A172 (cell line): ENCODE data around the gene SPOP. TPM values are rescaled to one million over a fixed set of nuclear protein-coding genes. Genes with fewer than 3 reads are reported as not detected.
"Not testable (repeated sequence)": the region's sequence is repeated elsewhere in the genome, so short reads cannot be mapped to it uniquely, and the experiment has no call there.

Source experiments
- DNase-seq: peaks from one replicate; pipeline ENCODE4 v3.0.0-alpha.2; 2015; ENCODE audit warnings: low spot score
- total RNA-seq: library from RNA; depleted of rRNA; stranded (reverse); fragments of >200 nt; shearing (Covaris generic); gene quantifications from 2 replicates; pipeline ENCODE4 v1.2.3, GENCODE V29; 2014; rRNA removed

The SPOP gene
- 36.3 and 43.9 TPM in 2 replicates for total RNA-seq

DNA sequence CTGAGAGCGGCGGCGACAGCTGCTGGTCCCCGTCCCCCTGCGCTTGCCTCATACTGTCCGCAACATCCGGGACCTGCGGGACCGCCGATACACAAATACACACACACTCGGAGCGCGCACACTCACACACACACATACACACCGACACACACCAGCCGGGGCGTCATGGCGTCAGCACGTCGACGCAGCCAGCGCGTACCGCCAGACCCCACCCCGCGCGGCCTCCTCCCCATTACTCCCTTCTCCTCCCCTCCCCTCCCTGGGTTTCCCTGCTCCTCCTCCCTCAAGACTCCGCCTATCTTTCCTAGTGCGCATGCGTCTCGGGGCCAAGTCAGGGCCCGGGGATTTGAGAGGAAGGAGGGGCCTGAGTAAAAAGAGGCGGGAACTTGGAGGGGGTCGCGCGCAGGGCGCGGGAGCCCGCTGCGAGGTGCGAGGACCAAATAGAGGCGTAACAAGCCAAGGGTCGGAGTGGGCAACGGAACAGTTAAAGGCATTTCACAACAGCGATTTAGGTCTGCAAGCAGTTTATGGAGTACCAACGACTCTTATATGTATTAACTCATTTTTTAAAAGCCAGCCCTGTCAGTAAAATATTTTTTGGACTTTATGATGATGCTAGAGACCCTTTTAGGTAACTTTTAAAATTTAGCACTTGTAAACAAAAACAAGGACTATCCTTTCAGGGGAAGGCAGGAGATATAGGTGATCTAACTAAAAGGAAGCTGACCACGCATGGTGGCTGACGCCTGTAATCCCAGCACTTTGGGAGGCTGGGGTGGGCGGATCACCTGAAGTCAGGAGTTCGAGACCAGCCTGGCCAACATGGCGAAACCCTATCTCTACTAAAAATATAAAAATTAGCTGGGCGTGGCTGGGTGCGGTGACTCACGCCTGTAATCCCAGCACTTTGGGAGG lies at the start of gene SPOP:
Gene SPOP, minus strand, starts transcription at position 165 of the 915 bp plus-strand sequence. CDS start 55,287 bp downstream, outside the sequence.
- DNase-seq, result peak; percentile 98

DNA sequence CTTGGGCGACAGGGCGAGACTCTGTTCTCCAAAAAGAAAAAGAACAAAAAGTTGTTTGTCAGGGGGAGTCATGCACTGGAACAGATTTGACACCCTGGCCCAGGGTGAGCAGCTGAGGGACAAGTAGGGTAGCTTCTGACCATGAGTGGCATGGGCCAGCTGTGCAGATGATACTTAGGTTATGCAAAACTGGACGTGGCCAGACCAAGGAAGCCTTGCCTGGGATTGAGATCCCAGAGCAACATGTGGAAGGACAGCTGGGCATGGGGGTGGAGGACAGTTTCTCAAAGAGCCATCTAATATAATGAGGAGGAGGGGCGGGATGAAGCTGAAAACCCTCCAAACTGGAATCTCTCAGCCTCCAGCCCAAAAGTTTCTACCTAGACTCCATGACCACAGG lies 49.5 kb upstream of the SPOP start:
- no peak for DNase-seq

DNA sequence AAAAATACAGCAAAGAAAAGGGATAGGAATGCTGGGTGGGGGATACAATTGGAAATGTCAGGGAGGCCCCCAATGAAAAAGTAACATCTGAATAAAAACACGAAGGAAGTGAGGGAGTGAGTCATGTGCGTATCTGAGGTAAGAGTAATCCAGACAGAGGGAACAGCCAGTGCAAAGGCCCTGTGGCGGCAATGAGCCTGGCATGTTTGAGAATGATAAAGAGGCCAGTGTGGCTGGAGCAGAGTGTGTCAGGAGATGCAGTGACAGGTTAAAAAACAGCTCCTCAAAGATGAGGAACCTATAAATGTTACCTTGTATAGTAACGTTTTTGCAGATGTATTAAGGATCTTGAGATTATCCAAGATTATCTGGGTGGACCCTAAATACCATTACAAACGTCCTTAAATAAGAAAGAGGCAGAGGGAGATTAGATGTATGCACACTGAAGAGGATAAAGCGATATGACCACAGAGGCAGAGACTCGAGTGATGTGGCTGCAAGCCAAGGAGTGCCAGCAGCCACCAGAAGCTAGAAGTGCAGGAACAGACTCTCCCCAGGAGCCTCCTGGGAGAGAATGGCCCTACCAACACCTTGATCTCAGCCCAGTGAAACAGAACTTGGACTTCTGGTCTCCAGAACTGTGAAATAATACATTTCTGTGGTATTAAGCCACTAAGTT lies 47.7 kb upstream of the SPOP start:
- no peak for DNase-seq

DNA sequence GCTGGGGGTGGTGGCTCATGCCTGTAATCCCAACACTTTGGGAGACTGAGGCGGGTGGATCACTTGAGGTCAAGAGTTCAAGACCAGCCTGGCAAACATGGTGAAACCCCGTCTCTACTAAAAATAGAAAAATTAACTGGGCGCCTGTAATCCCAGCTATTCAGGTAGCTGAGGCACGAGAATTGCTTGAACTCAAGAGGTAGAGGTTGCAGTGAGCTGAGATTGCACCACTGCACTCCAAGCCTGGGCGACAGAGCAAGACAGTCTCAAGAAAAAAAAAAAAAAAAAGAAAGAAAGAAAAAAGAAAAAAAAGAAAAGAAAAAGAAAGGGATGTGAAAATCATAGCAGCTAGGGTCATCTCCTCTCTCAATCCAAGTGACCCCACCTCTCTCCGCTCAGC lies 46.7 kb upstream of the SPOP start:
- not testable (repeated sequence) for DNase-seq

DNA sequence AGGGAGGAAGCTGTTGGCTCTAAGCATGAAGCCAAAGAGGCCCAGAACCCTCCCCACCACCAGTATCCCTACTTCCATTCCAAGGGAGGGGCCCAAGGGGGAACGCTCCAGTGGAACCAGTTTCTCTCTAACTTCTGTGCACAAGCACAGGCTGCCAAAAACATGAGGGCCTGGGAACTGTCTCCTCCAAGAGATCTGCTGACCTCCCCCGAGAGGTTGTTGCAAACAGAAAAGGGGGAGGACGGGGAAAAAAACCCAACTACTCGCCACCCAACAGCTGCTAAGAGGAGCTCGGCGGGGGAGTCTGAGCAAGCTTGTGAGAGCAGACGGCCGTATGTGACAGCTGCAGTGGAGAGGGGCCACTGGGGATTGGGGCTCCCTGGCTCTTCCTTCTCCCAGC lies 45.5 kb upstream of the SPOP start:
- DNase-seq, result no peak

DNA sequence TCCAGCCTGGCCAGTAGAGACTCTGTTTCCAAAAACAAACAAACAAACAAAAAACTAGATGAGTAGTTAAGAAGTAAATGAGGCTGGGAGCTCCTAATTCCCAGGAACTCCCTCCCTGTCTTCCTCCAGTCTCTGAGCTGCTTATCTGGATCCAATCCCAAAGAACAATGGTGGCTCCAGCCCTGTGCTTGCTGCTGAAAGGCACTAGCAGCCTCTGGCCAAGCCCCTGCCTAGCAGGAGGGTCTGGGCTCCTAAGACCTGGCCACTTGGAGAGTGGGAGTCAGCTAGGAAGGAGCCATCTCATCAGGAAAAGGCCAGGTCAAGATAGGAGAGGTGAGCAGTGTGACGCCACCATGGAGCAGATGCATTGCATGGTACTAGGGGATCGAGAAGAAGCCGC lies 44.2 kb upstream of the SPOP start:
- DNase-seq, result no peak

DNA sequence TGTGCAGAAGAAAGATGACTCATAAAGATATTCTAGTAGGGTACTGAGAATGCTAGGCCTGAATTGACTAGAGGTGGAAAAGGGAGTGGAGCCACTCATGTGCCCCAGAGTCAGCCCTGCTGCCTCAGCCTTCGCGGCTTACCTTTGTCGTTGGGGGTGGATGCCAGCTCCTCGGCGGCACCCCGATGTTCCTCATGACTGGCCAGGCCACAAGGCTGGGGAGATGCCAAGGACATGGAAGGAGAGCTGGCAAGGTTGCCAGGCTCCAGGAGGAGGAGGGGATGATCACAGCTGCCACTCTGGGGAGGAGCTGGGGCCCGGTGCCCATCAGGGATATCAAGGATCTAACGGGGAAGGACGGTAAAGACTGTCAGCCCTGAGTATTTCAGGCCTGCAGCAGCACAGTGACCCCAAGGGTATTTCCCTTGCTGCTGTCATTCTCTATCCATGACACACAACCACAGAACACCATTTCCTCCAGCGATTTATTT lies 39.5 kb upstream of the SPOP start:
- DNase-seq, result no peak

DNA sequence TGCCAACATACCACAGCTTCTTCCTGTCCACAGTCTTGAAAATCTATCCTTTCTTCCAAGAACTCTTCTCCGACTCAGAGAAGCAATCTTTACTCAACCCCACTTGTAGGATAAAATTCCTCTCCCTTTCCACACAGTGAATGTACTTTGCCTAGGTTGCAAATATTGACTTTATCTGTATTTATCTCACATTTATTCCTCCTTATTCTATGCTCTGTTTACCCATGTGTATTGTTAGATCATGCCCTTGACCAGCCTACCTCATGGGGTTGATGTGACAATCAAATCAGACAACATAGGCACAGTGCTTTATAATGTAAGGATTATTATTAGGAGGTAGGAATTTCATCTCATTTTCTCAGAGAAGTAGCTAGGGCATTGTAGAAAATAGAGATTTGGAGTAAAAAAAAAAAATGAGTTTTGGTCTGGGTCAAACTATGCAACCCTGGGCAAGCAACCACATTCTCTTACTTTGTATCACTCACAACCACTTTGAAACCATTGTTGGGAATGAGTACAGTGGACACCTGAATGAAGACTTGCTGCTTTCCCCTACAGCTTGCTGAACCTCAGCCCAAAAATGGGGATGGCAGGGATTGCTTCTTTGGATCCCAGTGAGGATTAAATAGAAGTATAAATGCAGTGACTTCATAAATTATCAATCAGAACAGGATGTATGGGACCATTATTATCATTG lies 38.9 kb upstream of the SPOP start:
- no peak for DNase-seq

DNA sequence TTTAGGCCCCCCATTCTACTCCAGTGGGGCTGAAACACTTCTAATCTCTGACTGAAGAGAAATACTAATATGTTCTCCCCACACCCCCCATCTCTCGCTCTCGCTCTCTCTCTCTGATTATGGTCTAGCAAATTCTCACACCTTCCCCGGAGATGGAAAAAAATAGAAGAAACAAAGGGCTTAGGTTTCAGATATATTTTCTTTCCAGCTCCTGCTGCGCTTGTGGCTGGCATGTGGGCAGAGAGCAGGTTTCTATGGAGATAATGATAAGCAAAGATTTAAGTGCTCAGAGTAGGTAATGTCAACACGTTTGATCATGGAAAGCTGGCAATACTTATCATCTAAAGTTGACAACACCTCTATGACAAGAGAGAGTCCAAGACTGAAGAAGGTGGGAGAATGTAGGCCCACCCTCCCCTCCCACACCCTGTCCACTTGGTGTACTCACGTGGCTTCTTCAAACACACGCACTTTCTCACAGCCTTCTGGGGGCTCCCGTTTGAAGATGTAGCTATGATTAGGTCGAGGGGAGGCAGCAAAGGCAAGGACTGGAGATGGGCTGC lies 37.9 kb upstream of the SPOP start:
- no peak for DNase-seq

DNA sequence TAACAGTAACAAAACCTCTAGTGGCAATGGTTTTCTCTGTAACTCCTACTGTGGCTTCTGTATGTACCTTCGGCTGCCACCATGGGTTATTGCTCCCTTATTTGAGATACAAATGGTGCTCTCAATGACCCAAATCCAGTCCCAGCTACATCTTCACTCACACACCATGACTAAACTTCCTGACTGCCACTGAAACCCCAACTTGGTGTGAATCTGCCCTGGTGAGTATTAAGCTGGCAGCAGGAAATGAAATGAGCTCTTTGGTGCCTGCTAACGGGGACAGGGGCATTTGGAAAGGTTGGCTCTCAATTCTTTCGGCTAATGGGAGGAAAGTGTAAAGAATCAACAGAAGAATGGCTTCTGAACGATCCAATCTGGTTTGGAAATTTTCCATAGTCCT lies 37.3 kb upstream of the SPOP start:
- no peak for DNase-seq

DNA sequence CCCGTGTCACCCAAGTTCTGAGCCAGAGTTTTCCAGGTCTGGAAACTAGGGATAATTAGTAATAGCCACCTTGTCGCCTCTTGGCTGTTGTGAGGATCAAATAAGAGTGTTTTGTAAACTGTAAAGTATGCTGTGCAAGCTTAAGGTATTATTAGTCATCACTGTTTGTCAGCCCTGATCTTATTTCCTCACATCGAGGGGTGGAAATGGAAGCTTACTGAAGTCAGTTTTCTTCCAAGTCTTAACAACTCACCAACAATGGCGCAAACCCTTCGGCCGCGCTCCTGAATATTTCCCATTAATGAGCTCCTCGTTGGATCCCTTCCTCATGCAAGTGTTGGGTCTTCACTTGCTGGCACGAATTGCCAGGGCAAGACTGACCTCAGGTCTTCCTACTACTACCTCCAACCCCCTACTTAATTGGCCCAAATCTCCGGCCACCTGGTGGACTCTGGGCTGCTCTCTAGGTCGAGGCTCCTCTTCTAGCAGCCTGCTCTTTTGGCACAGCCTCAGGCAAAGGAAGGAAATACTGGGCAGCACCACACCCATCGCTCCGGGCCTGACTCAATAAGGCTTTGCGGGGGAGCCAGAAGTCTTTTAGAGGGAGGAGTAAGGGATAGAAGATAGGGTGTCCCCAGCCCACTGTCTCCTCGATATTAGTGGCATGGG lies 30.8 kb upstream of the SPOP start:
- DNase-seq, result peak; percentile 58

DNA sequence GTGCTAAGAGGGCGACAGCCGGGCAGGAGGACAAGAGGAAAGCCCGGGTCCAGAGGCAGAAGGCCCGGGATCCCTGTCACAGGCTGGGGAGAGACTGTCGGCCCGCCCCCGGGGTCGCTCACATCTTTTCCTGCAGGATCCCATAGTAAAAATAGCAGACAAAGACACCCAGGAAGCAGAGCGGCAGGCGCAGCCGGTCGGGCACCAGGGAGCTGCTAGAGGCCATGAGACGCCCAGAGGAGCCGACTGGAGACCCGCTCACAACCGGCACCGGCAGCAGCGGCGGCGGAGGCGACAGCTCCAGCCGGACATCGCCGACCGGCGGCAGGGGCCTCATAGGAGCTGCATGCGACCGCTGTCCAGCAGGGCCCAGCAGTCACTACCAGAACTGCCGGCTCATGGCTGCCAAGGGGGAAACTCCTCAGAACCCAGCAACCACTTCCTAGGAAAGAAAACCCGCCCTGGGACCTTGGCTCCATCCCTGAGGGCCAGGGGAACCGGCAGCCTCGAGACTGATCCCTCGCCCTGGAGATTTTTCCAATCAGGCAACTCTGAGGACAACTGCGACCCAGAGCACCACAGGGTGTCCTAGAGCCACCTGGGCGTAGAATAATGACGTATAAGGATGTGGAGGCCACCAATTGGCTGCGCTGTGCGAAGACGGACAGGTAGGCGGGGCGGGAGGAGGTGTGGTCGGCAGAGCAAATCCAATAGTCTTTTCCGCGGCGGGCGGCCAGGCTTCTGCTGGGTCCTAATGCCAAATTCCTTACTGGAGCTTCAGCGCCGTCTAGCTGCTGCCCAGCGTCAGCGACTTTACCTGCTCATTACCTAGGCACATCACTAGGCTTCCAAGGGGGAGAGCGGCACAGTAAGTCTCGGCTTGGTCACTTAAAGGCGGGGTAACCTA lies 30.0 kb upstream of the SPOP start, which contains the start of gene SLC35B1:
Gene SLC35B1, minus strand, starts transcription at position 357 of the 907 bp plus-strand sequence. Its CDS starts 131 bp downstream, at position 226.
- DNase-seq, result peak; percentile 99

DNA sequence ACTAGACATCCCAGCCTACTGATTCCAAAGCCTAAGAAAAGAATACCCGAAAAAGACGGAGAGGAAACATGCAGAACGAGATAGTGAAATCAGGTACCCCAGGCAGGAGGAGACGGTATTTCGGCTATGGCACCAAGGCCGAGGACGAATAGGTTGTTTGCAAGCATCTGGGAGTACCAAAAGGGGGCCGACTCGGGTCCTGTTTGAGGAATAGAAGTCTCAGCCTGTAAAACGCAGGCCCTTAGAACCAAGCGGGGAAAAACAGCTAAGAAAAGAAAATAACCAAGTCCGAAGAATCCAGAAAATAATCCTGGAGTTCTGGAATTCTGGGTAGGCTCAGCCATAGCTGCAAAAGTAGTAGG lies 29.3 kb upstream of the SPOP start:
- no peak for DNase-seq

DNA sequence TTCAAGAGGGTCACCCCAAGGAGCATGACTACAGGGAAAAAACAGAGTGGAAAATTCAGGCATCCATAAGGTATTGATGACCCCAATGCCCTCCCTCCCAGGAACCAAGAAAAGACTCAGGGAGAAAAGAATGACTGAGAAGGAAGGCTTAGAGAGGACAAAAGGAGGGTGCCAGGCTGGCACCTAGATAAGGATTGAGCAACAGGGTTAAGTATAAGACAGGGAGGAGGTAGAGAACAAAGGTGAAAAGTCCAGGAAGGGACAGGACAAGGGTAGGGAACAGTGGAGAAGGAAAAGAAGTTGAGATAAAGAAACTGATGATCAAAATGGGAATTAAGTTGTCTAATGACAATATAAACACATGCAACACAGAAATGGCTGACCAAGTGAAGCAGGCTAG lies 27.4 kb upstream of the SPOP start:
- no peak for DNase-seq

DNA sequence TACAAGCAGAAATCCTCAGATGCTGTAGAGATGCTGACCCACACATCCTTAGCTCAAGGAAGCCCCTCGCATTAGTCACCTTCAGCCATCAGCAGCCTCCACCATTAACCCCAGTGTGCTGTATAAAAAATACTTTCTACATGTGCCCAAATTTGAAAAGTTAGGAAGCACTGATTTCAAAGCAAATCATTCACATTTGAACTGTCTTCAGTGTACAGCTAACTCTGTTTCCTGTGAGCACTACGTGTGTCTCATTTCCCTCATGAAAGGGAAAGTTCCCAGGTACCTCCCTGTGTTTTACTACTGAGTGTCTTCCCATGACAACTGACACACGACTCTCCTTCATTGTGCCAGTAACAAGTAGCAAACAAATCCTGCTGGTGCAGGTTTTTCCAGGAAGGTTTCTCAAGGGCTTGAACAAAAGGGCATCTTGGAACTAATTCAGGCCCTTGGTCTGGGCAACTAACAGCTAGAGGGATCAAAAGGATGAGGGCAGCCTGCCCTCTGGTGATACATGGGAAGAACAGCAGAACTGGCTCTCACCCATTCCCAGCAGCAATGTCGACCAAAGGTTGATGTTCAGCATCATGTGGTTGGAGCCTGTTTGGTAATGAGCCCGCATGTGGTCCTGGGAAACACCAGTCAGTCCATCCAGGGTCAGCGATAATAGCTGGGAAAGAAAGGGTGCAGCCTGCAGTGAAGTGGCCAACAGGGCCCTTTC lies 25.8 kb upstream of the SPOP start:
- peak; percentile 52 for DNase-seq

DNA sequence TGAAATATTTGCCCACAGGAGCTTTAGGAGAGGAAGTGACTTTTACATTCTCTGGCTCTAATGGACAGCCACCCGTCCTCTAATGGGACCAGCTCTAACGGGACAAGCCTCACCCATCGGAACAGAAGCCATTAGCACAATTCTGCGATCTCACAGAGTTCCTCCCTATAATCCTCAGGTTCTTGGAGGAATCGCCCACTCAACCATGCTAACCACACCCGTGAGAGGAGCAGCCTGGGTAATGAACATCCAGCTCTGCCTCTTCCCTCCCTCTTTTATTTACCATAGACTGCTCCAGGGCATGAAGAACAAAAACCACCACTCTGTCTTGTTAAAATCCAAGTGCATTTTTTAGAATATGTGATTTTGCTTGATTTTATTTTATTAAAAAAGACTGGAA lies 23.1 kb upstream of the SPOP start:
- no peak for DNase-seq

DNA sequence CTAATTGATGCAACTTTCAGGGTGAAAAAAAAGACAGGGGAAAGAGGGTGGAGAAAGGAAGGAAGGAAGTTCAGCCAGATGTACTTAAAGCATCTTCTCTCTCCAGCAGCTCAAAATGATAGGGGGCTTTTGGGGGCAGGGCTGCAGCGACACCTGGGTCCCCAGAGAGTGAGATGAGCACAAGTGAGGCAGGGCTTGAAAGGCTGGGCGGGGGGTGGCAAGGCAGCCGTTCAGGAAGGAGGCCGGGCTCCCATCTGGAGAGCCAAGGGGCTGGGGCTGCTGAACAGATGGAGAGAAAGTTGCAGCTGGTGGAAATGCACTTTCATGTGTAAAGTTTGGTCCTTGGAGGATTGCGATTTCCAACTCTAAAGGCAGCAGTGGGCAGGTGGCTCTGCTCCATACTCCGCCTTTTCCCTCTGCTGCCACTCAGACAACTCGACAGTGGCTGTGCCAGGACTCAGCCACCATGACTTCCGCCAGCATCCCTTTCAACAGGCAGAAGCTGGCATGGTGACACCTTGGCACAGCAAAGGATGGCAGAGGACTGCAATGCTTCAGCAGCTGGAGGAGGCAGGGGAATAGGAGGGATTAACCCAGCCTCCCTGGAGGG lies 22.2 kb upstream of the SPOP start:
- no peak for DNase-seq

DNA sequence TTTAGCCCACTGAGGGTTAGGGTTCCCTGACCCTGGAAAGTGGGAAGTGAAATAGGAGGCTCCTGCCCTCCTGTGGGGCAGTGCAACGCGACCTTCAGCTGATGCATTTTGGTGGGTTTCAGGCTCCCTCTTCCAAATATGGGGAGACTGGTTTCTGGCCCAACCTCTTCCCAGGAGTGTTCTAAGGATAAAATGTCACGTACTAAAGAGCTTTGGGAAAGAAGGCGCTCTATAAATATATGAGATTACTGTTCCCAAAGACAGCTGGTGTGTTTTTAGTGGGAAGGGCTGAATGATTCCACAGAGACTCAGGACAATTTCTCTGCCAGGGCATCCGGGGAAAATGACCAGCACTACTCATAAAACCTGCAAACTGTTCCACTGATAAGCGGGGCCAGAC lies 20.1 kb upstream of the SPOP start:
- DNase-seq, result no peak

DNA sequence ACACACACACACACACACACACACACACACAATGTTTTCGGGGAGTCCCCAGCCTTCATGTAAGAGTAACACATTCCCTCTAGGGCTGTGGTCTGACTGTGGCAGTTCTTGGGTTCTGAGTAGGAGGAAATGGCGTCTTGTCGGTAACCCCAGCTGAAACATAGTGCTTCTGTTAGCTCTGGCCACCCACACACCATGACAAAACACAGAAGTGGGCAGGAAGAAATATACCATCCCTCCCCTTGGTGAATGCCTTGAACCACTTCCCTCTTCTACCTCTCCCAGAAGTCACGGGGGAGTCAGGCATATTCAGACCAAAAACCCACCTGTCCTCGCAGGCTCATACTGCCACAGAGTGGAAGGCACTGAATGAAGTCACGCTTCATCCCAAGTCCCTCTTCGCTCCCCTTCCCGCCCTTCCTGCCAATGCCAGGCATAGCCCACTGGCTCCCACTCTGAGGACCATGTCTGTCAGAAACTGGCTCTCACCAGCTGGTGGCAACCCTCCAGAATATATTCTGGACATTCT lies 18.4 kb upstream of the SPOP start:
- no peak for DNase-seq
